Activated T-helper 17 cell treated with anti-CD3 and anti-CD28 coated beads, Interleukin-2, amount 50 U/mL, for 72 hours (primary cell): ENCODE measurements around the gene CAV2. TPM values are rescaled to one million over a fixed set of nuclear protein-coding genes. Genes with fewer than 3 reads are reported as not detected.

Experiments used
- ATAC-seq: fragments of 150-1000 bp; cut with Tn5 transposase; replicated peaks from 2 replicates; pipeline ENCODE4 v1.10.0; 2021; ENCODE audit warnings: mild to moderate bottlenecking, moderate library complexity
- H3K27ac Mint-ChIP-seq: one replicate; pipeline ENCODE4 v1.8.0; 2022; ENCODE audit warnings: mixed read lengths
- H3K27me3 Mint-ChIP-seq: one replicate; pipeline ENCODE4 v1.8.0; 2022; ENCODE audit warnings: mixed read lengths
- H3K36me3 Mint-ChIP-seq: one replicate; pipeline ENCODE4 v1.8.0; 2022; ENCODE audit warnings: low read depth, mild to moderate bottlenecking, mixed read lengths
- H3K4me1 Mint-ChIP-seq: one replicate; pipeline ENCODE4 v1.8.0; 2022; ENCODE audit warnings: mixed read lengths
- H3K4me3 Mint-ChIP-seq: one replicate; pipeline ENCODE4 v1.8.0; 2022; ENCODE audit warnings: mild to moderate bottlenecking, mixed read lengths
- H3K9me3 Mint-ChIP-seq: one replicate; pipeline ENCODE4 v1.8.0; 2022; ENCODE audit warnings: mixed read lengths
- total RNA-seq, 2 donors: library from RNA; stranded (reverse); gene quantifications; one replicate each; pipeline ENCODE4 v1.2.3, GENCODE V29; 2022

Gene CAV2
- total RNA-seq, 2 donors from 2014 or later = 0.42 TPM; not detected in 1

DNA sequence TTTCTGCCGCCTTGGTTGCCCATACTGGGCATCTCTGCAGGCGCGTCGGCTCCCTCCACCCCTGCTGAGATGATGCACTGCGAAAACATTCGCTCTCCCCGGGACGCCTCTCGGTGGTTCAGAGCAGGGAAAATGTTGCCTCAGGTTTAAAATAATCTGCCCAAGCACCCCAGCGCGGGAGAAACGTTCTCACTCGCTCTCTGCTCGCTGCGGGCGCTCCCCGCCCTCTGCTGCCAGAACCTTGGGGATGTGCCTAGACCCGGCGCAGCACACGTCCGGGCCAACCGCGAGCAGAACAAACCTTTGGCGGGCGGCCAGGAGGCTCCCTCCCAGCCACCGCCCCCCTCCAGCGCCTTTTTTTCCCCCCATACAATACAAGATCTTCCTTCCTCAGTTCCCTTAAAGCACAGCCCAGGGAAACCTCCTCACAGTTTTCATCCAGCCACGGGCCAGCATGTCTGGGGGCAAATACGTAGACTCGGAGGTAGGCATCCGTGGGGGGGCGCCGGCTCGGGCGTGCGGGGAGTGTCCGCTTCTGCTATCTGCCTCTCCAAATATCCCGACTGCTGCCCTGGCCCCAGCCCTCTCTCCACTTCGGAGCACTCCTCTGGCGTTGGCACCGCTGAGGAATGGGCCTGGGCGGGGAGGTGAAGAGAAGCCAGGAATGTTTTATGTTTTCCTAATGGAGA is 25.2 kb downstream of the CAV2 start, which contains the start of gene CAV1:
Gene CAV1, plus strand, starts transcription at position 428 of the 689 bp plus-strand sequence. Its CDS starts 27 bp downstream, at position 455.
- Mint-ChIP-seq H3K4me1 (peaks cover 5% of the 10 kb centered on the region), H3K36me3 (peaks cover 5% of the 10 kb centered on the region), H3K4me3 (peak within 1 kb of the TSS; percentile 86), H3K27me3 (peaks cover 64% of the 10 kb centered on the region), H3K9me3 (no peaks in the 10 kb centered on the region), H3K27ac (peak within 1 kb of the TSS; percentile 41)
- peak; percentile 47 for ATAC-seq

GRCh38 chr7:116525298-116525912 is 25.9 kb downstream of the CAV2 start:
- no peaks in the 10 kb centered on the region for H3K9me3 Mint-ChIP-seq
- H3K27ac Mint-ChIP-seq = peak overlapping the region; percentile 41
- peak; percentile 66 for ATAC-seq
- peaks cover 62% of the 10 kb centered on the region for H3K27me3 Mint-ChIP-seq
- peaks cover 5% of the 10 kb centered on the region for H3K4me1 Mint-ChIP-seq
- peak overlapping the region; percentile 86 for H3K4me3 Mint-ChIP-seq
- peaks cover 5% of the 10 kb centered on the region for H3K36me3 Mint-ChIP-seq

GRCh38 chr7:116525913-116526861 is 26.6 kb downstream of the CAV2 start:
- peak; percentile 89 for ATAC-seq
- Mint-ChIP-seq H3K4me1 (peaks cover 5% of the 10 kb centered on the region), H3K9me3 (no peaks in the 10 kb centered on the region), H3K27ac (peak overlapping the region; percentile 41), H3K27me3 (peaks cover 62% of the 10 kb centered on the region), H3K4me3 (peak overlapping the region; percentile 86), H3K36me3 (peaks cover 5% of the 10 kb centered on the region)

DNA sequence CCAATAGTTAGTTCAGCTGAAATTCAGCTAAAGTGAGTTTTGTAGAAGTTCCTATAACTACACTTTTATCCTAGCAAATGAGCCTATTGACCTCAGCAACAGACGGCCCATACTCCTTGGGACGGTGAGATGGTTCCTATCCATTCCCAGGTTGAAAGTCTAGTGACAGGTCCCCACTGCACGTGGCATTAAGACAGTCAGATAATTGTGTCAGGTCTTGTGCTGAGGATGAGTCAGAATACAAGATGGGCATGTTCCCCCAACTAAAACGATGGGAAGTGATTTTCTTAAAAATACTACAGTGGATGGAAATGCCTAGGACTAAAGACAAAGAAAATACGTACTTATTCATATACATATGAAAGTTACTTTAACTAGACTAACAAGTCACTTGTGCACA is 27.4 kb downstream of the CAV2 start:
- peak overlapping the region; percentile 86 for H3K4me3 Mint-ChIP-seq
- H3K9me3 Mint-ChIP-seq = no peaks in the 10 kb centered on the region
- no peak for ATAC-seq
- peaks cover 57% of the 10 kb centered on the region for H3K27me3 Mint-ChIP-seq
- peaks cover 5% of the 10 kb centered on the region for H3K36me3 Mint-ChIP-seq
- H3K27ac Mint-ChIP-seq = no peak overlapping the region
- H3K4me1 Mint-ChIP-seq = peaks cover 5% of the 10 kb centered on the region

DNA sequence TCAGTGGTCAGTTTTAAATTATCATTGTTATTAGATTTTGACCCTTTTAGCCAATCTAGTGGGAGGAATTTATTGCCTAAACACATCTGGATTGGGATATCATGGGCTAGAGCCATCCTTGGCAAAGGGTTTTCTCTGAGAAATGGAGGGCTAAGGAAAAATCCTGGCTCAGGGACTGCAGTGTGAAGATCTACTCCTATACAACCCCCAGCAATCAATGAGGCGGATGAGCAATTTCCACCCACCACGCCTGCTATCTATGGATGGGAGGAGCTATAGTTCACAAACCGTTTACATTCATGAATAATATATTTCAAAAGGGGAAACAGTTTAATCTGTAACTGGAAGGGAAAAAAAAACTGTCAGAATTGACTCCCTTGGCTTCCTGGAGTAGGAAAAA is 28.0 kb downstream of the CAV2 start:
- H3K4me3 Mint-ChIP-seq = no peak overlapping the region
- H3K4me1 Mint-ChIP-seq = peaks cover 5% of the 10 kb centered on the region
- no peaks in the 10 kb centered on the region for H3K9me3 Mint-ChIP-seq
- H3K27ac Mint-ChIP-seq = no peak overlapping the region
- peaks cover 5% of the 10 kb centered on the region for H3K36me3 Mint-ChIP-seq
- H3K27me3 Mint-ChIP-seq = peaks cover 54% of the 10 kb centered on the region
- ATAC-seq = no peak

DNA sequence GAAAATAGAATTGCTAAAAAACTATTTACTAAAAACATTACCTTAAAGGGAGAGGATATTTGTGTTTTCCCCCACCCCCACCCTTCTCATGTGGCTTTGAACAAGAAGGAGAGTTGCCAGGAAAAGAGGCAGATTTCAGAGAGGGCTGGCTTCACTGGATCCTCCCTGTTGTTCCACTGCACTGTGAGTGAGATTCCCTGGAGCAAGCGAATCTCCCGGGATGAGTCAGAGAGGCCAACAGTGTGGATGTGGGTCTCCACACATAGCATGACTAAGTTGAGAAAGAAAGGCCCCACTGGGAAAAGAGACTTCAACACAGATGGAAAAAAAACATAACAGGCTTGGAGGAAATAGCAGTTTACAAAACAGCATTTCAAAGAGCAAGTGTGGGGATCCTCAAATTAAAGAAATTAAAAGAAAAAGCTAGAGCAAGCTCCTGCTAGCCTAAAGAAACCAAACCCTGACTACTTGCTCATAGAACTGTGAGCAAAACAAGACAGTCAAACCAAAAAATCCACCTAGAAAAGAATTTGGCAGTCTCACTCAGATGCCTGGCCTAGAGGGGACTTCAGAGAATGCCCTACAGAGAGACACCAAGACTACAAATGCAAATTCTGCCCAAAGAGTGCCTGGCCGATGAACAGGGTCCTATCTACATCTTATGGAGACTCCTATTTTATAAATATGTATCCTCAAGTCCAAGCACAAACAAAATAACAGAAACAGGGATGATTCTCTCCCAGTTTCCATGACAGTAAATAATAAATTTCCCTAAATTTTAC is 28.7 kb downstream of the CAV2 start:
- H3K4me3 Mint-ChIP-seq = no peak overlapping the region
- no peaks in the 10 kb centered on the region for H3K9me3 Mint-ChIP-seq
- H3K4me1 Mint-ChIP-seq = peaks cover 5% of the 10 kb centered on the region
- H3K27ac Mint-ChIP-seq = no peak overlapping the region
- no peak for ATAC-seq
- peaks cover 5% of the 10 kb centered on the region for H3K36me3 Mint-ChIP-seq
- H3K27me3 Mint-ChIP-seq = peaks cover 52% of the 10 kb centered on the region

DNA sequence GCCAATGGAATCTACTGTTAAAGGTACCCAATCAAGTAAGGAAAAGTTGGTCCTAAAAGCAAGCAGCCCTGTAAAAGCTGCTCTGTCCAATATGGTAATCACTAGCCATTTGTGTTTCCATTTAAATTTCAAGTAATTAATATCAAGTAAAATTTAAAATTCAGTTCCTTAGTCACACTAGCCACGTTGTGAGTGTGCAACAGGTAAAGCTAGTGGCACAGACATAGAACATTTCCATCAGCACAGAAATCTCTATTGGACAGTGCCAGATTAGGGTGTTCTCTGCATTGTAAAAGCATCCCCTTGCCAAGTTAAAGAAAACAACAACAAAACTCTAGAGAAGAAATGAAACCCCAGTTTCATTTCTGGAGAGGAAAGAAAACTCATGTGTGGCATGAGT is 29.7 kb downstream of the CAV2 start:
- ATAC-seq = no peak
- H3K27me3 Mint-ChIP-seq = peaks cover 41% of the 10 kb centered on the region
- H3K4me3 Mint-ChIP-seq = no peak overlapping the region
- no peak overlapping the region for H3K27ac Mint-ChIP-seq
- peaks cover 5% of the 10 kb centered on the region for H3K36me3 Mint-ChIP-seq
- H3K4me1 Mint-ChIP-seq = peaks cover 5% of the 10 kb centered on the region
- no peaks in the 10 kb centered on the region for H3K9me3 Mint-ChIP-seq

GRCh38 chr7:116530107-116530820 is 30.7 kb downstream of the CAV2 start:
- peaks cover 5% of the 10 kb centered on the region for H3K4me1 Mint-ChIP-seq
- H3K9me3 Mint-ChIP-seq = no peaks in the 10 kb centered on the region
- ATAC-seq = no peak
- no peak overlapping the region for H3K27ac Mint-ChIP-seq
- no peaks in the 10 kb centered on the region for H3K36me3 Mint-ChIP-seq
- peaks cover 34% of the 10 kb centered on the region for H3K27me3 Mint-ChIP-seq
- no peak overlapping the region for H3K4me3 Mint-ChIP-seq

DNA sequence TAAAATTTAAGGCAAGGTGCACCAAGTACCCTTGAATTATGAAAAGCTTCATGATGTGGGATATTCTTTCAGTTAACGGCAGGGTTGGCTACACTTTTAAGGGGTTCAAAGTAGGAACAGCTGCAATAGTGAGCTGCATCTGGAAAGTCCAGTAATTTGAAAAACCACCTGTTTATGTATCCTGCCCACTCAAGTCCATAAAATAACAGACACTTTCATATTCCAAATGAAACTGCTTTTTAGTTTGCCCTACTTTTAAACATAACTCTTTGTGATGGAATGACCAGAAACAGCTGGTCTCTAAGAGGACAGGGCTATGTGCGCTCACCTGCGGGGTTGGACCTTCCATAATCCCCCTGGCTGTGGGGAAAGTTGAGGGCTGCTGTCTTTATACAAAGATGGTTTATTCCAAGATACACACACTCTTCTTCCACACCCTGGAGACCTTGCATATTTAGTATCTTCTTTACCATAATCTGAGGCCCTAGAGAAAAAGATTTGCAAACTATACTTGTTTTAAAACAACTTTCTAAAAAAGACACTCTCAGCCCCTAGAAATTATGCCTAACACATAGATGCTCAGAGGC is 32.7 kb downstream of the CAV2 start:
- ATAC-seq = no peak
- Mint-ChIP-seq H3K4me3 (no peak overlapping the region), H3K4me1 (no peaks in the 10 kb centered on the region), H3K27me3 (peaks cover 24% of the 10 kb centered on the region), H3K27ac (no peak overlapping the region), H3K9me3 (no peaks in the 10 kb centered on the region), H3K36me3 (no peaks in the 10 kb centered on the region)

DNA sequence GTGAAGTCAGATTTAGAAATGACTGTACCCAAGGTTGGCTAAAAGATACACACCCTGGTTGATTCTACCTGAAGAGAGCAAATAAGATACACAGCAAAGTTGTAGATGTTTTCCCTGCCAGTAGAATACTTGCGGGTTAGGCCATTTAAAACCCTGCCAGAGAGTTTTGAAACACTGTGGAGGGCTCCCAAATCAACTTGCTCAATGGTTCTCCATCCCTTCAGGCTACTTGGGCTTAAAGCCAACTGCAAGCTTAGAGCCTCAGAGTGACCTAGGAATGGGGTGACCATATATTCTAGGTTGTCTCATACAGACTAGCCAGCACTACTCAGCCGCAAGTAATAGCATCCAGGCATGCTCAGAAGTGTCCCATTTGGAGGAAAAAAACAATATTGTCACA is 35.3 kb downstream of the CAV2 start:
- Mint-ChIP-seq H3K36me3 (no peaks in the 10 kb centered on the region), H3K9me3 (no peaks in the 10 kb centered on the region), H3K4me1 (no peaks in the 10 kb centered on the region), H3K4me3 (no peak overlapping the region), H3K27ac (no peak overlapping the region), H3K27me3 (peaks cover 24% of the 10 kb centered on the region)
- ATAC-seq = no peak

DNA sequence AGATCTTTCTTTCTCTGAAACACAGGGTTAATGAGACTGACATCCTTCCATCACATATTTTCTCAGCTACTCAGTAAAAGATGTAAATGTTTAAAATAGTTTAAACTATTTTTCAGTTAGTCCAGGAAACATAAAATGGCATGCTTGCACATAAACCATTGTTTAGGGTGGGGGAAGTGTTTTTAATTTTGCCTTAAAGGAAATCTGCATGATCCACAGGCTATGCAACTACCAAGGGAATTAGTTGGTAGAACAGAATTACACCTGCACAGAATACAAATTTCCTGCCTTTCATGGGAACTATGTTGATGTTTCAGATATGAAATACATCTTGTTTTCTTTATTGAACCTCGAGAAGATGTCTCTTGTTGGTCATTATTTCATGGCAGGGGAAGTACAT is 35.9 kb downstream of the CAV2 start:
- Mint-ChIP-seq H3K4me3 (no peak overlapping the region), H3K4me1 (no peaks in the 10 kb centered on the region), H3K27me3 (peaks cover 20% of the 10 kb centered on the region), H3K9me3 (no peaks in the 10 kb centered on the region), H3K36me3 (no peaks in the 10 kb centered on the region), H3K27ac (no peak overlapping the region)
- no peak for ATAC-seq

DNA sequence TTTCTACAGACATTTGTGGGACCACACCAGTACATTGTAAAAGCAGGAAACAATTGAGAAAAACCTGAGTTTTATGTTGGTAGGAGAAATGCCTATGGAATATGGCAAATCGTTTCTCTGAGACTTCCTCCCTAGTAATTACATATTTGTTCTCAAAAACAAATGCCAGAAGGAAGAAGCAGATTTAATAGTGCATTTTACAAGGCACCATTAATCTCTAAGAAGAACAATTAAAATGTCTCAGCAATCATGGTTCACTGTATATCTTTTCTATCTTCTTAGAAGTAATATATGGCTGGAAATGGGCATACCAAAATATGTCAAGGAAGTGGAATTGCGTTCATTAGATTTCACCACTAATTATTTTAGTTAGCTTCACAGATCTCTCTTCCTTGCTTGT is 38.6 kb downstream of the CAV2 start:
- no peak for ATAC-seq
- H3K36me3 Mint-ChIP-seq = no peaks in the 10 kb centered on the region
- no peak overlapping the region for H3K4me3 Mint-ChIP-seq
- peaks cover 18% of the 10 kb centered on the region for H3K27me3 Mint-ChIP-seq
- no peaks in the 10 kb centered on the region for H3K9me3 Mint-ChIP-seq
- H3K27ac Mint-ChIP-seq = no peak overlapping the region
- H3K4me1 Mint-ChIP-seq = no peaks in the 10 kb centered on the region

- Mint-ChIP-seq H3K27ac (no peak overlapping the region), H3K36me3 (no peaks in the 10 kb centered on the region)
Measured at GRCh38 chr7:116539879-116540278, 40.3 kb downstream of the CAV2 start.

More at GRCh38 chr7:116539879-116540278, 40.3 kb downstream of the CAV2 start:
- peaks cover 21% of the 10 kb centered on the region for H3K27me3 Mint-ChIP-seq
- H3K4me1 Mint-ChIP-seq = no peaks in the 10 kb centered on the region
- no peaks in the 10 kb centered on the region for H3K9me3 Mint-ChIP-seq
- ATAC-seq = no peak
- H3K4me3 Mint-ChIP-seq = no peak overlapping the region
